ENCODE measurements around the gene VWA3A. TPM values are rescaled to one million over a fixed set of nuclear protein-coding genes. Genes with fewer than 3 reads are reported as not detected.

VWA3A gene
- total and polyA plus RNA-seq, 2 of the 4 experiments (the other 2 are of a cell fraction), result not detected

GRCh38 chr16:22195695-22196558 lies 103.6 kb downstream of the VWA3A start:
- dilution Hi-C loops (cut with HindIII; ENCODE audit: low sequenced_read_pairs, unreplicated experiment), result no loop called here
- BruUV-seq (replicated peaks), result no TSS peak
- in situ Hi-C loops (cut with MboI; ENCODE audit: low sequenced_read_pairs), result no loop called here

More at GRCh38 chr16:22195695-22196558, 103.6 kb downstream of the VWA3A start:
- H2BK15ac ChIP-seq (ENCODE audit: low read depth, low read length), result 0 out of 3 replicates have a peak overlapping the region, but pooled peaks have one; percentile 0
- peak overlapping the region; percentile 46 for H3K56ac ChIP-seq (ENCODE audit: extremely low read depth, insufficient read depth, low read length)
- no peak overlapping the region for H2AK5ac ChIP-seq (ENCODE audit: low read depth, low read length)
- H2BK5ac ChIP-seq (ENCODE audit: low read depth, low read length, poor library complexity, severe bottlenecking), result peak overlapping the region; percentile 35
- H3K18ac ChIP-seq (ENCODE audit: low read depth, low read length), result peak overlapping the region; percentile 52; the same call in 1 of the 2 replicates
- POLR2A ChIA-PET (ENCODE audit: unreplicated experiment), result no interaction called here
- H3K36me3 ChIP-seq (ENCODE audit: control insufficient read depth, insufficient read depth, low read length), result no peaks in the 10 kb centered on the region
- peak overlapping the region; percentile 63; the same call in 1 of the 2 replicates for H4K5ac ChIP-seq (ENCODE audit: low read depth, low read length)
- CTCF ChIA-PET, result interaction anchor here (0.5 to 1.3 kb wide), 3 partner anchors 8 to 105 kb away, joined by 3 to 4 read pairs (median 3); no protein-coding TSS in a partner anchor
- H3K14ac ChIP-seq (replicated peaks; ENCODE audit: low read depth, low read length), result peak overlapping the region; percentile 69; the same call in 1 of the 2 replicates
- H2AK9ac ChIP-seq (replicated peaks; ENCODE audit: low read depth, low read length, poor library complexity), result no peak overlapping the region
- H3K9me1 ChIP-seq (ENCODE audit: insufficient read depth, low read length), result peaks cover 14% of the 10 kb centered on the region
- H4K8ac ChIP-seq (ENCODE audit: low read depth in 2 of 2, low read length in 2 of 2), result peak overlapping the region; percentile 1 to 55; a peak in 3 of 4 replicates
- no peaks in the 10 kb centered on the region for H3K27me3 ChIP-seq (ENCODE audit: control insufficient read depth, insufficient read depth, low read length)
- peak overlapping the region; percentile 15 for H2BK120ac ChIP-seq (ENCODE audit: low read depth, low read length)
- H3K9me3 ChIP-seq (ENCODE audit: control insufficient read depth, insufficient read depth, low read length), result no peaks in the 10 kb centered on the region
- 0 out of 2 replicates have a peak overlapping the region, but pooled peaks have one; percentile 36 for H2BK20ac ChIP-seq (ENCODE audit: low read depth, low read length)
- H4K91ac ChIP-seq (ENCODE audit: insufficient read depth, low read depth, low read length), result no peak overlapping the region
- H3K4me3 ChIP-seq (ENCODE audit: insufficient read depth, low read depth, low read length), result peak overlapping the region; percentile 61
- ATAC-seq (ENCODE audit: low read depth), result peak; percentile 27
- peak overlapping the region; percentile 8 for H3K27ac ChIP-seq (ENCODE audit: insufficient read depth, low read length)
- H3K9ac ChIP-seq (ENCODE audit: low read depth, low read length), result peak overlapping the region; percentile 60
- no peak for TF ChIP-seq ELK1 (IDR thresholded peaks at IDR 0.05; ENCODE audit: borderline replicate concordance, low read depth, low read length)
- peak; percentile 83 for TF ChIP-seq RCOR1 (IDR thresholded peaks at IDR 0.05; ENCODE audit: insufficient replicate concordance, low read length)
- peak; percentile 66 for TF ChIP-seq SMC3 (IDR thresholded peaks at IDR 0.05; ENCODE audit: low read depth, low read length)
- peak; percentile 98; the same call in 1 of the 2 replicates for TF ChIP-seq MAZ (IDR thresholded peaks at IDR 0.05; ENCODE audit: borderline replicate concordance, low read depth, low read length)
- TF ChIP-seq MXI1 (IDR thresholded peaks at IDR 0.05; ENCODE audit: borderline replicate concordance, low read depth, low read length), result no peak
- no peak; the same call in 1 of the 2 replicates for TF ChIP-seq CEBPB (IDR thresholded peaks at IDR 0.05; ENCODE audit: low read depth, low read length)
- peak; percentile 82; the same call in 1 of the 2 replicates for TF ChIP-seq CHD1 (IDR thresholded peaks at IDR 0.05; ENCODE audit: low read depth, low read length)
- peak; percentile 69 for TF ChIP-seq RAD21 (IDR thresholded peaks at IDR 0.05; ENCODE audit: low read length)
- peak; percentile 98 for TF ChIP-seq FOS (IDR thresholded peaks at IDR 0.05; ENCODE audit: low read depth, low read length)
- TF ChIP-seq CTCF (conservative IDR thresholded peaks at IDR 0.05; ENCODE audit: low read depth, low read length), result peak; percentile 73
- H3K23ac ChIP-seq (ENCODE audit: low read depth, low read length), result peak overlapping the region; percentile 20; the same call in 1 of the 2 replicates
- peaks cover 4% of the 10 kb centered on the region for H3K4me1 ChIP-seq (ENCODE audit: control insufficient read depth, insufficient read depth, low read length)
- peaks cover 0 to 3% of the 10 kb centered on the region in 2 experiments; a peak in 1 of 4 replicates for H3K79me1 ChIP-seq (ENCODE audit: low read depth in 1 of 2, low read length in 2 of 2)
- H2AFZ ChIP-seq (replicated peaks; ENCODE audit: low read length, poor library complexity), result peak overlapping the region; percentile 91
- WGBS, 2 experiments (ENCODE audit: extremely low coverage in 2 of 2, insufficient read length in 1 of 2), result 0% methylated on average over 12 of the region's 39 CpGs; no CpG with 5 or more reads in 1 of the 2 experiments
- peak; percentile 87 for DNase-seq
- peak overlapping the region; percentile 91 for H3K4me2 ChIP-seq (ENCODE audit: low read depth, low read length)
- intact Hi-C loops (cut with micrococcal nuclease), result loop anchor here (1.0 kb wide), 1 partner anchor 101 kb away; the partner anchor contains the start of gene POLR3E
- peak overlapping the region; percentile 47 for H3K4ac ChIP-seq (ENCODE audit: low read depth, low read length)
- no peaks in the 10 kb centered on the region for H4K20me1 ChIP-seq (ENCODE audit: insufficient read depth, low read length)

All from IMR-90 (cell line).